Esophagus muscularis mucosa (tissue), 4 donors: Measurements from ENCODE around the gene PHOSPHO2. TPM values are rescaled to one million over a fixed set of nuclear protein-coding genes. Genes with fewer than 3 reads are reported as not detected.
A peak's percentile ranks its signal among the peaks of the same experiment; 100 is the strongest.

Source experiments
- DNase-seq: peaks from one replicate; pipeline ENCODE4 v3.0.0-alpha.2; 2017; ENCODE audit errors: extremely low spot score
- H3K27ac ChIP-seq, 4 donors: fragments of 200-600 bp; sonication (generic); replicated peaks in 1 of 4; 1 replicate in 3 of 4; 2 replicates in 1 of 4; pipeline ENCODE4 v1.5.1; 2016 to 2019; ENCODE audit warnings: mild to moderate bottlenecking in 1 of 4
- H3K27me3 ChIP-seq, 4 donors: fragments of 200-600 bp; sonication (generic); one replicate each; pipeline versions ENCODE4 v1.5.1 to v1.6.0; 2016 to 2019
- H3K36me3 ChIP-seq, 4 donors: fragments of 200-600 bp; sonication (generic); one replicate each; pipeline ENCODE4 v1.5.1; 2016 to 2019
- H3K4me1 ChIP-seq, 4 donors: fragments of 200-600 bp; sonication (generic); one replicate each; pipeline ENCODE4 v1.5.1; 2016 to 2019
- H3K4me3 ChIP-seq, 4 donors: fragments of 200-600 bp; sonication (generic); 1 replicate in 2 of 4; 2 replicates in 2 of 4; pipeline ENCODE4 v1.5.1; 2016 to 2019; ENCODE audit warnings: mild to moderate bottlenecking in 4 of 4, moderate library complexity in 1 of 4
- H3K9me3 ChIP-seq, 4 donors: fragments of 200-600 bp; sonication (generic); 1 replicate in 3 of 4; 2 replicates in 1 of 4; pipeline ENCODE4 v1.5.1; 2016 to 2019
- EP300 ChIP-seq: sonication (generic); formaldehyde crosslinking; IDR thresholded peaks from one replicate; pipeline ENCODE4 v1.6.1; 2017; ENCODE audit warnings: antibody characterized with exemption
- POLR2A ChIP-seq: fragments of 450-650 bp; IDR thresholded peaks from one replicate; pipeline ENCODE4 v1.6.1; 2017; ENCODE audit warnings: antibody characterized with exemption, moderate library complexity, mild to moderate bottlenecking, low read depth
- POLR2AphosphoS5 ChIP-seq, 2 donors: sonication (generic); formaldehyde crosslinking; IDR thresholded peaks; one replicate each; pipeline ENCODE4 v1.6.1; 2017; ENCODE audit warnings: antibody characterized with exemption in 2 of 2
- WGBS: methylation state at CpG from one replicate; pipeline ENCODE4 v1.1.5; 2018; 5-methylcytosine and 5-hydroxymethylcytosine counted together
- intact Hi-C: fragments of 100-400 bp; cut with DNase I; formaldehyde crosslinking; loops from one replicate; pipeline ENCODE4 v1.15.1; 2023
- total RNA-seq, 4 donors: library from RNA; depleted of rRNA; stranded (reverse); fragments of >200 nt; gene quantifications; one replicate each; pipeline versions ENCODE4 v1.1.0 to v1.2.1, GENCODE V29; 2016
- TF ChIP-seq, protein P1 (sequence below), 3 experiments: fragments of 200-600 bp in 2 of 3; fragments of 450-650 bp in 1 of 3; sonication (generic) in 2 of 3; IDR thresholded peaks; one replicate each; pipeline ENCODE4 v1.5.1; 2017 to 2019; ENCODE audit warnings: antibody characterized with exemption in 3 of 3, mild to moderate bottlenecking in 2 of 3, moderate library complexity in 1 of 3

PHOSPHO2 gene
- total RNA-seq, 4 donors from 2014 or later = 3.3 to 18.7 (median 6.6) TPM

DNA sequence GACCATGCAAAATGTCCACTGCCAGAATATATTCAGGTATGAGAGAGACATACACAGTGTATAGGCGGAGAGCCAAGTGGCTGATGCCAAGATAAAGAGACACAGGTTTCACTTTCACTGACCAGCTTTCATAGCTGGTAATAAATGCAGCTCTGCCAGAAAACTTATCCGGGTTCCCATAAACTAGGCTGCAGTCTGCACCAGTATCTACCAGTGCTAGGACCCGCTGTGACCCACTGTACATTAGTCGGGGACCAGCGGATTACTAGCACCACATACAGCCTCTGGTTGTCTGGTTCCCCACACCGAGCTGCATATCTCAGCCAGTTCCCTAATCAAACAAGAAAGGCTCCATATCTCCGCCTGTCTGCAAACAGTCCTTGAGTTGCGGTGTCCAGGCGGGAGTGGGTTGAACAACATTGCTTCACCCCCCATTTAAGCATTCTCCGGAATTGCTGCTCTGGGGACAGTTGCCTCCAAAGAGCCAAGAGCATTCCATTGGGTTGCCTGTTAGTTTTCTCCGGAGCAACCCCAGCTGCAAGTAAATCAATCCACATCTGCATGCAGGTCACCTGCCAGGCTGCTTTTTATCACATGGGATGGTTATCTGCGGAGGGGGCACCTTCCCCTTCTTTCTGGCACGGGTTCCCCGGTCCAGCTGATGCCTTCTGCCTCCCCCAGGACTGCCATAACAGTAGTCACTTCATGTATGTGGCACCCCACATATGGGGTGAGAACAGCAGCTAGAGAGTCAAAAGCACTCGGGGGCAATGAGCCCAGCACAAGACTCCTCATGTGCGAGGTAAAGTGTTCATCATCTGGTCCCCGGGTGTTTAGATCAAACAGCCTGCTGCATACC, 21.3 kb downstream of the PHOSPHO2 start:
- H3K36me3 ChIP-seq = no peaks in the 10 kb centered on the region
- peaks cover 22 to 31% (median 27%) of the 10 kb centered on the region in 4 donors for H3K4me1 ChIP-seq
- intact Hi-C loops = no loop called here
- H3K9me3 ChIP-seq = no peaks in the 10 kb centered on the region
- peak overlapping the region; percentile 36 to 51 (median 44) for H3K4me3 ChIP-seq
- no peaks in the 10 kb centered on the region for H3K27me3 ChIP-seq
- DNase-seq = no peak
- no peak for TF ChIP-seq POLR2AphosphoS5 (IDR thresholded peaks at IDR 0.05)
- TF ChIP-seq, protein P1, sequence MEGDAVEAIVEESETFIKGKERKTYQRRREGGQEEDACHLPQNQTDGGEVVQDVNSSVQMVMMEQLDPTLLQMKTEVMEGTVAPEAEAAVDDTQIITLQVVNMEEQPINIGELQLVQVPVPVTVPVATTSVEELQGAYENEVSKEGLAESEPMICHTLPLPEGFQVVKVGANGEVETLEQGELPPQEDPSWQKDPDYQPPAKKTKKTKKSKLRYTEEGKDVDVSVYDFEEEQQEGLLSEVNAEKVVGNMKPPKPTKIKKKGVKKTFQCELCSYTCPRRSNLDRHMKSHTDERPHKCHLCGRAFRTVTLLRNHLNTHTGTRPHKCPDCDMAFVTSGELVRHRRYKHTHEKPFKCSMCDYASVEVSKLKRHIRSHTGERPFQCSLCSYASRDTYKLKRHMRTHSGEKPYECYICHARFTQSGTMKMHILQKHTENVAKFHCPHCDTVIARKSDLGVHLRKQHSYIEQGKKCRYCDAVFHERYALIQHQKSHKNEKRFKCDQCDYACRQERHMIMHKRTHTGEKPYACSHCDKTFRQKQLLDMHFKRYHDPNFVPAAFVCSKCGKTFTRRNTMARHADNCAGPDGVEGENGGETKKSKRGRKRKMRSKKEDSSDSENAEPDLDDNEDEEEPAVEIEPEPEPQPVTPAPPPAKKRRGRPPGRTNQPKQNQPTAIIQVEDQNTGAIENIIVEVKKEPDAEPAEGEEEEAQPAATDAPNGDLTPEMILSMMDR (IDR thresholded peaks at IDR 0.05) = no peak
- TF ChIP-seq POLR2A = no peak
- TF ChIP-seq EP300 = no peak
- peak overlapping the region in 2 of 4 donors; percentile 3 to 49 for H3K27ac ChIP-seq
- 39% methylated on average over 12 of the region's 17 CpGs for WGBS

DNA sequence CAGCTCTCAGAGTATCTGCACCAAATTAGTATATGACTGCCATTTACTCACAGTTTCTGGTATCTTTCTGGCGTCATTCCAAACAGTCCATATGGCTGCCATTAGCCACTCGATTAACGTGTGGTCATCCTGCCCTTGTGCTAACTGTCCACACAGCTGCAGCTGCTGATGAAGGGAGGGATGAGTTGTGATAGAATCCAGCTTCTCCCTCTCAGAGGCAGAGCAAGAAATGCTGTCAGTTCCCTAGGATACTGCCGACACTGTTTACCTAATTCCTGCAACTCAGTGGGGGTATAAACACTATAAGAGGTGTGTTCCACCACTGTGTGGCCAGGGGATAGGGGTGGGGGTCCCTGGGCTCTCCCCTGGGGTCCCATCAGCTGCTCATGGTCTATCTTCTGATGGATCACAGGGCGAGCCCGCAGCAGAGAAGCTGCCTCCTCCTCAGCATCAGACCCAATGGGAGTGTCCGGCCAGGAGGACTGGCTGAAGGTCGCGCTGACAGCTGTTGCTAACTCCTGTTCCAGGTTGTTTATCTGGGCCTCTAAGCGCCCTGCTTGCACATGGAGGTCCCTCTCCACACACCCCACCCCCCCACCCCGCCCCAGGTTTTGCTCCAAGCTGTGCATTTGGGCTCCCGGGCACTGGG, 22.1 kb downstream of the PHOSPHO2 start:
- WGBS = 31% methylated on average over 4 of the region's 12 CpGs
- no peaks in the 10 kb centered on the region for H3K36me3 ChIP-seq
- TF ChIP-seq POLR2A (no peak), EP300 (no peak)
- H3K9me3 ChIP-seq = no peaks in the 10 kb centered on the region
- H3K27ac ChIP-seq = peak overlapping the region in 2 of 4 donors; percentile 14 to 27
- no peaks in the 10 kb centered on the region for H3K27me3 ChIP-seq
- DNase-seq = no peak
- H3K4me1 ChIP-seq = peaks cover 22 to 31% (median 27%) of the 10 kb centered on the region in 4 donors
- intact Hi-C loops = no loop called here
- H3K4me3 ChIP-seq = peak overlapping the region in 3 of 4 donors; percentile 12 to 42 (median 36)

DNA sequence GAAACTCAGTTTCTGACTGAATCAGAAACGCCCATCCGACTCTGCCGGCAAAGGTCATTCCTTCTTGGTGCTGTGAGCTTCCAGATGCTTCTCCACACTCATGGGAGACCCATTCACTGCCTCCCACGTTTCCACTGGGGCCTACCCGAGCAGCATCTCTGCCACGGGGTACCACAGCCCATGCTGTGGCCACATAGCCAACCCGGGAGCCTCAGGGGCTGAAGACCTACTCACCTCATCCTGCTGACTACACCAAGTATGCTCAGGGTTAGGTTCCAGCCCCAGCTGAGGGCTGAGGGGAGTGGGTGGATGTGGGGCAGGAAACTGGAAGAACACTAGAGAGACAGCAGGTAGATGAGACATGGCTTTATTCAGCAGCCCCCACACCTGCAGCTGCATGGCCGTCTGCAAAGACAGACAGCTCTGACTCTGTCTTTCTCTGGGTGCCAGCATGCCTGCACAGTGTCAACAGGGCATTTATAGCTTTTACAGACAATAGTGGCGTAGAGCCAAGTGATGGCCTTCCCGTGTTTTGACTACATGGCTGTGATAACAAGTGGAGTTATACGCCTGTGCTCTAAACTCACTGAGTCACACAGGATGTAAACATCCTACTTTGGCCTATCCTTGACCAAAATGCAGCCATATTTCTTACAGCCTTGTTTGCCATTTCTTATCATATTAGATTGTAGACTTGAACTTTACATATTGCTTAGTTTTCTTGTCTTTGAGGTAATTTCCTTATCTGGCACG, 22.8 kb downstream of the PHOSPHO2 start:
- TF ChIP-seq POLR2AphosphoS5 (IDR thresholded peaks at IDR 0.05) (no peak), EP300 (no peak), POLR2A (no peak)
- TF ChIP-seq, protein P1 (IDR thresholded peaks at IDR 0.05) = no peak
- DNase-seq = no peak
- Histone ChIP-seq H3K36me3 (no peaks in the 10 kb centered on the region), H3K4me3 (no peak overlapping the region), H3K4me1 (peaks cover 22 to 31% (median 27%) of the 10 kb centered on the region in 4 donors), H3K27ac (peak overlapping the region in 1 of 4 donors; percentile 27), H3K9me3 (no peaks in the 10 kb centered on the region), H3K27me3 (no peaks in the 10 kb centered on the region)
- intact Hi-C loops = no loop called here
- WGBS = 73% methylated on average over 6 of the region's 12 CpGs

DNA sequence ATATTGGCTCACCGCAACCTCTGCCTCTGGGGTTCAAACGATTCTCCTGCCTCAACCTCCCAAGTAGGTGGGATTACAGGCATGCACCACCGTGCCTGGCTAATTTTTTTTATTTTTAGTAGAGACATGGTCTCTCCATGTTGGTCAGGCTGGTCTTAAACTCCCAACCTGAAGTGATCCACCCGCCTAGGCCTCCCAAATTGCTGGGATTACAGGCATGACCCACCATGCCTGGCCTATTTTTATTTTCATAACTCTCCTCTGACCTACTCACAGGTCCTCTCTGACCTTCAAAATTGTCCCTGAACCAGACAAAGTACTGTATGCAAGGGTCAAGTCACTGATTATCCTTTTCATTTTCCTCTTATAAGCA, 23.4 kb downstream of the PHOSPHO2 start:
- intact Hi-C loops = no loop called here
- no peaks in the 10 kb centered on the region for H3K36me3 ChIP-seq
- no peaks in the 10 kb centered on the region for H3K27me3 ChIP-seq
- no peak for DNase-seq
- H3K4me3 ChIP-seq = no peak overlapping the region
- WGBS = 79% methylated on average over 4 of the region's 4 CpGs
- H3K4me1 ChIP-seq = peaks cover 22 to 31% (median 27%) of the 10 kb centered on the region in 4 donors
- H3K9me3 ChIP-seq = no peaks in the 10 kb centered on the region
- no peak overlapping the region for H3K27ac ChIP-seq
- TF ChIP-seq POLR2A = no peak
- TF ChIP-seq EP300 = no peak
- TF ChIP-seq, protein P1 (IDR thresholded peaks at IDR 0.05) = no peak
- no peak for TF ChIP-seq POLR2AphosphoS5 (IDR thresholded peaks at IDR 0.05)
